MM.1S (cell line): ENCODE data around the gene MLC1.

ENCODE experiments used
- EZH2 ChIP-seq: fragments of 300-600 bp; sonication (generic); optimal IDR thresholded peaks from 2 replicates; pipeline ENCODE3; 2017; ENCODE audit warnings: low read depth, mild to moderate bottlenecking, antibody characterized with exemption, low read length, mixed read lengths
- EZH2phosphoT487 ChIP-seq: fragments of 300-600 bp; sonication (generic); IDR thresholded peaks from 2 replicates; pipeline ENCODE4 v1.6.1; 2018; ENCODE audit warnings: antibody characterized with exemption, low read length
- TF ChIP-seq, protein P1 (sequence below): fragments of 300-600 bp; sonication (generic); IDR thresholded peaks from 2 replicates; pipeline ENCODE4 v1.5.1; 2016; ENCODE audit warnings: antibody characterized with exemption, low read length, mixed read lengths

GRCh38 chr22:50081426-50082196 lies 3.6 kb downstream of the MLC1 start:
- TF ChIP-seq, protein P1, sequence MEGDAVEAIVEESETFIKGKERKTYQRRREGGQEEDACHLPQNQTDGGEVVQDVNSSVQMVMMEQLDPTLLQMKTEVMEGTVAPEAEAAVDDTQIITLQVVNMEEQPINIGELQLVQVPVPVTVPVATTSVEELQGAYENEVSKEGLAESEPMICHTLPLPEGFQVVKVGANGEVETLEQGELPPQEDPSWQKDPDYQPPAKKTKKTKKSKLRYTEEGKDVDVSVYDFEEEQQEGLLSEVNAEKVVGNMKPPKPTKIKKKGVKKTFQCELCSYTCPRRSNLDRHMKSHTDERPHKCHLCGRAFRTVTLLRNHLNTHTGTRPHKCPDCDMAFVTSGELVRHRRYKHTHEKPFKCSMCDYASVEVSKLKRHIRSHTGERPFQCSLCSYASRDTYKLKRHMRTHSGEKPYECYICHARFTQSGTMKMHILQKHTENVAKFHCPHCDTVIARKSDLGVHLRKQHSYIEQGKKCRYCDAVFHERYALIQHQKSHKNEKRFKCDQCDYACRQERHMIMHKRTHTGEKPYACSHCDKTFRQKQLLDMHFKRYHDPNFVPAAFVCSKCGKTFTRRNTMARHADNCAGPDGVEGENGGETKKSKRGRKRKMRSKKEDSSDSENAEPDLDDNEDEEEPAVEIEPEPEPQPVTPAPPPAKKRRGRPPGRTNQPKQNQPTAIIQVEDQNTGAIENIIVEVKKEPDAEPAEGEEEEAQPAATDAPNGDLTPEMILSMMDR, result no peak
- no peak for TF ChIP-seq EZH2
- TF ChIP-seq EZH2phosphoT487, result no peak
